GM21528 (cell line): Measurements from ENCODE around the gene KCNN3.

Source experiments
- ATAC-seq: cut with Tn5 transposase; IDR thresholded peaks from one replicate; pipeline ENCODE4 v1.9.1; 2021; ENCODE audit warnings: mild to moderate bottlenecking, moderate library complexity; ENCODE audit not compliant: unreplicated experiment, low FRiP score

KCNN3 gene

DNA sequence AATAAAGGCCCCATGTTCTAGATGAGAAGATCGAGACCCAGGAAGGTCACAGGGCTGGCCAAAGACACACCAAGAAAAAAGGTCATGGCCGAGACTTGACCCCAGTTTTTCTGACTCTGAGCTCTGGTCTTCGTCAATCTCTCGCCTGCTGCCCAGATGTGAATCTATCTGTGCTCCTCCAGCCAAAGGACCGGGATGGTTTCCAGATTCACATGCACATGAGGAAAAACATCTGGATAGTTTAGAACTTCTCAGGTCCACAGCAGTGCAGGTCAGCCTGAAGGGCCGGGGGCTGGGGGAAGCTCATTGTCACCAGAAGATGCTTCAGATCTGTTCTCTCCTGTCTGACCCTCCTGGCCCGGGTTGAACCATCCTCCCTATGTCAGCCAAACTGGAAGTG is 49.0 kb downstream of the KCNN3 start:
- no peak for ATAC-seq

DNA sequence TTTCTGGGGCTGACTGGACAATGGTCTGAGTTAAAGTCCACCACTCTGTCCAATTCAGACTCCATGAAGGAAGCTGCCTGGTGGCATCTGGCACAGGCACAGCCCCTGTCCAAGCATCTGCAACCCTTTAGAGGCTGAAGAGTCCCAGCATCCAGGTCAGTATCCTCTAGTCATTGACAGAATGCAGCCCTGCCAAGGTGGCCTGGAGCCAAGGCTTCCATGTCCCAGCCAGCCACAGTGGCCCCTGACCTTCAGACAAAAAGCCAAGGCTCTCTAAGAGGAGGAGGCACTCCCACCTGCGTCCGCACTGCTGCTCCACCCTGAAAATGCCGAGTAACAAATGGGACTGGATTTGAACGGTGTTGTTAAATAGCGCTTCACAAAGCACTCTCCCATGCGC is 49.4 kb downstream of the KCNN3 start:
- no peak for ATAC-seq

DNA sequence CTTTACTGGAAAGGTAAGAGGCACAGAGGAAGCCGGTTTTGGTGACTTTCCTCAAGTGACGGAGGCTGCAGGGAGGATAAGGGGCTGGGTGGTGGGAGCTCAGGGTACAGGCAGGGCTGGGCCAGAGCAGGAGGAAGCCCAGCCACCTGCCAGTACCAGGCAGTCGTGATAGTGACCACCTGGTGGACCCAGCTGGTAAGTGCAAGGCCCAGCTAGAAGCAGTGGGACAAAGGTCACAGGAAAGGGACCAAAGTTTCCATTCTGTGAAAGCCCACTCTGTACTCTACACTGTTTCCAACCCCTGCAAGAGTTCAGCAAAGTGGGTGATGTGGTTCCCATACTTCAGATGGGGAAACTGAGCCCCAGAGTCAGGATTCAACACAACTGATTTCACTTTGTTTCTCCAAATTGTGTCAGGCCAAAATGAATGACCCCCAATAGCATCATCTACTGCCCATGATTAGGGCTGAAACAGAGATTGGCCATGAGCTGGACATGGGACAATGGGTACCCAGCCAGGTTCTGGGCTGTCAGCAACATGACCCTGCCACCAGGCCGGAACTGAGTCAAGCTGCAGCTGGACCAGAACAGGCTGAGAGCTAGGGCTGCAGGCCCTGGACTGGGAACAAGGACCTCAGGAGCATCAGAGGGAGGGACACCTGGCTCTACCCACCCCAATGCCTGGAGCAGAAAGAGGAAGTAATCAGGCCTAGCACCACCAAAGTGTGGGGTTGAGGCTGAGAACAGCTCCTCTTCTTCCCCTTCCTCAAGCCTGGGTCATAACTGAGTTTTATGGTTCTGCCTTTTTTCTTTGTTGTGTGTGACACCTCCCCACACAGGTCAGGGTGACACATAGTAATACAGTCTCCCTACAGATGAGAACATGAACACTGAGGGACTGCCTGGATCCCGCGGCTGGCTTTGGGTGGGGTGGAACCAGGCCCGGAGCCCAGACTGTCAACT is 50.2 kb downstream of the KCNN3 start:
- ATAC-seq = no peak

DNA sequence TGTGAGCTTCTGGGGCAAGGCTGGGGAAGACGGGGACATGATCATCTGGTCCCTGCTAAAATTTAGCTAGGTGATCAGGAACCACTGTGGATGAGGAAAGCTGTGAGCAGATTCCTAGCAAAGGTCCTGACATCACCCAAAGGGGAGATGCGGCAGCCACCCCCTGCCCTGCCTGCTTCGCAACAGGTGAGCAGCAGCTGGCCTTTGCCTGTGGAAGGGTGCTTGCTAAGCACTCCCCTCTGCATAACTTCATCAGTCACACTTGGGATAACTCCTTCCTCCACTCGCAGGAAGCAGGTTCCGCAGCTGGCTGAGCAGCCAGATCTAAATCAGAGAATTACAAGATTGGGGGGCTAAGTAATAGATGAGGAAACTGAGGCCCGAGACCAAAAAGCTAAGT is 51.2 kb downstream of the KCNN3 start:
- no peak for ATAC-seq

DNA sequence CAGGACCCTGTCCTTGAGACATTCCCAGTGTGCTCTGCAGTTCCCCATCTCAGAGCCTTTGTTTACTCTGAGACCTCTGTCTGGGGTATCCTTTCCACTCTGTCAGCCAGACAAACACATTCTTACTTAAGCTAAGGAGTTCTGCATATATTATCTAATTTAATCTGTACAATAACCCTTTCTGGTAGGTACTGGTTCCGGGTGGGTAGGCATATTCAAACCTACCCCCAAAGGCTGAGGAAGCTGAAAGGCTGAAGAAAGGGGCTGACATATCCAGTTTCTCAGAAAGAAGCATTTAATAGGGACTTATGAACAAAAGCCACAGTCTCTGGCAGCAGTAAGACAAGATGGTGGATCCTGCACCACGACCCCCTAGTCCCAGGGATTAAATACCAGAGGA is 53.1 kb downstream of the KCNN3 start:
- ATAC-seq = no peak

DNA sequence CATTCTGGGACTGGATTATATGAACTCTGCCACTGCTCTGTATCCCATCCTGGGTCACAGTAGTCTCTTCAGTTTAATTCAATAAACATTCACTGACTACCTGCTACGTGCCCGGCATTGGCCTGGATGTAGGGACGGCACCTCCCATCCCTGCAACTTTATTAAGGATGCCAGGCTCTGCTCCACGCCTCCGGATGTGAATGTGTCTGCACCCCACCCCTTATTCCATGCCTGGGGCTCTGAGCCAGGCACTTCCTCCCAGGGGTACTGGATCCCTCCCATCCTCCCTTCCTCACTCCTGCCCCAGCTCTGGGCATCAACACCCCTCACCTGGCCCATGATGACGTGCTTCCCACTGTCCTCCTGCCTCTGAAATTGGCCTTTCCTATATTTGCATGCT is 53.7 kb downstream of the KCNN3 start:
- ATAC-seq = no peak

DNA sequence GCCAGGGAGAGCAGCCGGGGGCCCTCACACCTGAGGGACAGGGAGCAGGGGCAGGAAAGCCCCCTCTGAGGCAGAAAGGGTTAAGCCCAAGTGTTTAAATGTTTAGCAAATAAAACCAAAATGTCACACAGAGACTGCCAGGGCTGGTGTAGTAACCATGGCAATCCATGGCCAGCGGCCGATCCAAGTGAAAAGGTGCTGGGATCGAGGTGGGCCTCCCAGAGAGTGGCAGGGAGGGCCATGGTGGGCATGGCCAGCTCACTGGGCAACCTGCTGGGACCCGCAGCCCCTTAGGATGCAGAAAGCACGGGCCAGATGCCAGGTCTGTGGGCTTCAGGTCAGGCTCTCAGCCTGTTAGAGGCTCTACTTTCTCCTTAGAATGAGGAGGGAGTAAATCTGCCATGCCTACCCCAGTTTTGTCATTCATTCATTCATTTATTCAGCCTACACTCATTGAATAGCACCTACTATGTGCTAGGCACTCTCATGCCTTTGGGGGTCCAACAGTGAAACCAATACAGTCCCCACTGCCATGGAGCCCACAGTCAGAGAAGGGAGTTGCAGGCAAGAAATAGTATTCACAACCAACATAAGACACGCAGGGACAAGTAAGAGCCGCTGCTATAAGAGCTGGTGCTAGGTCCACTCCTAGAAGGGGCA is 56.1 kb downstream of the KCNN3 start:
- ATAC-seq = no peak

DNA sequence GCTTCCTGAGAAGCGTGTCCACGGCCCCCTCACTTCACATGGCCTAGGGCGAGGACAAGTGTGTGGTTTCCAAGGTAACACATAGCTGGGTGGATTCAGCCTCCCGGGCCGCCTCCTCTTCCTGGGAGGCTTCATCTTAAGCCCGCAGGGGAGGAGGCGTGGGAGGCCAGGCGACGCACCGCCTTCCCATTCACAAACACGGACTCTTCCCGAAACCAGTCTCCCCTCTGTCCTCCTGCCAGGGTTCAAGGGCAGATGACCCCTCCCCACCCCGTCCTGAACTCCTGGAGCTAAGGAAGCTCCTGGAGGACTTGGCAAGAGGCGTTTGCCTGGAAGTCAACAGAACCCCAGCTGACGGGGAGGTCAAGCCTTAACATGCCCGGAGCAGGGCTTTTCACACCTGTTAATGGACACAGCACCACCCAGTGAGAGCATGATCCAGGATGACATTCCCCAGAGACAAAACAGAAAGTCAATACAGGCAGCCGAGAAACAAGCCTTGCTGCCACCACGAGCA is 56.7 kb downstream of the KCNN3 start:
- ATAC-seq = no peak

DNA sequence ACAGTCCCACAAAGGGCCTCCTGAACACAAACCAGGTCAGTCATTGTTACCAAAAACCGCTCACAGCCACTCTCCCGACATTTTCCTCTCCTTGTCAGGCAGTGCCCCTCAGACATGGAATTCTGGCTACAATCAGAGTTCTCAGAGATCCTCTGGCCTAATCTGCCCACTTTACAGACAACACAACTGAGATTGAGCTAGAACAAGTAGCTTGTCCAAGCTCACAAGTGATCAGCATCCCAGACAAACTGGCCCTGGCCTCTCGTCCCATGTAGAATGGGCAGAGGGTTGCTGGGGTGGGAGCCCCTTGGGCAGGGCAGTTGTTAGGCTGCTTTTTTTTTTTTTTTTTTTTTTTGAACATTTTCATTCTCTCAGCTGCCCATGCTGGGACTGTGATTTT is 57.2 kb downstream of the KCNN3 start:
- ATAC-seq = no peak

DNA sequence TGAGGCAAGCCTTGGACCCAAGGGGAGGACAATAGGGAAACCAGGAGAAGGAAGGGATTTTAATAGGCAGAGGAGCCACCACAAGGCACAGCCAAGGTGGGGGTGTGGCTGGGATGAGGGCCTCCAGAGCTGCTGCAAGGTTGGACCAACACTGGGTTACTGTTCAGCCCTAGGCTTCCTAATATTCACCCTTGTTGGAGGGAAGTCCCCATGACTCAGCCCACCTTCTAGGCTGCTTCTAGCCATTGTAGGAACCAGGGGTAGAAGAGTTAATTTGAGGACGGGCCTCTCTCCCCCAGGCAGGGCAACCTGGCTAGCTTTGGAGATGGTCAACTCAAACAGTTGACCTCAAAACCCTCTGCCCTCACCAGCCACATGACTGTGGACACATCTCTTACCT is 59.5 kb downstream of the KCNN3 start:
- ATAC-seq = no peak

DNA sequence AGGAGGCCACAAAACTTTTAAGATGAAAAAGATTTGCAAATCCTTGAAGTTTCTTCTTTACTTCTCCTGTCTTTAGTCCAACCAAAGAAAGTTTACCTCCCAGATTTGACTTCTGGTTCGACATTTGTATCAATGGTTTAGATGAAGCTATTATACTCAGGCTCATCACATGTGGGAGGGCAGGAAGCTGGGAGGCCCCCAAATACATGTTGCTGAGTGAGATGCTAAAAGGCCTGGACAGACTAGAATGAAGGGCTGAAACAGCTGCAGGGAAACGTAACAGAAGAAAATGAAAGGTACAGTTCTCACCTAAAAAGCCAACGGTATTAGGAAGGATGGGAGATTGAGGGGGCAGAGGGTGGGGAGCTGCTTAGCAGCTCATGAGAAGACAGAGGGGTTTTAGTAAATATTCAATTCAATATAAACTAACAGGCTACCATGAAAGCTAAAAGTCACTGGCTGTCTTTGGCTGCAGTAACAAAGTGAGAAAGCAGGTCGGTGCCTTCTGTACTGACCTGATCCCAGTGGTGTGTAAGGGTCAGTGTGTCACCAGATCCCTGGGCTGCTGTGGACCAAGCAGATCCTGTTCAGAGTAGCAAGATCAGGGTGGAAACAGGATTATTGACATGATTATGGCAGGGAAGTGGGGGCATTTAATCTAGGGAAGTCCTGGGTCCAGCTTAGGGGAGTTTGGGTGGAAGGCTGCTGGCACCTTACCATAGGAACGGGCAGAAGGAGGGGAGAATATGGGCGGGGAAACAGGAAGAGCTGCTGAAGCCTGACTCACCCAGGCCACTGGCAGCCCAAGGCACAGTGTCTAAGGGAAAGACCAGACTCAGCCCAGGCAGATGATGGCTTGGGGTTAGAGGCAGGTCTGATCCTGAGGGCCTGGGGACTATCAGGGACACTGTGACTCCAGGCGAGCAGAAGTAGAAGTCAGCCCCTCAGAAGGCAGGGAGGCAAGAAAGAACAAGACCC is 60.4 kb downstream of the KCNN3 start:
- no peak for ATAC-seq

DNA sequence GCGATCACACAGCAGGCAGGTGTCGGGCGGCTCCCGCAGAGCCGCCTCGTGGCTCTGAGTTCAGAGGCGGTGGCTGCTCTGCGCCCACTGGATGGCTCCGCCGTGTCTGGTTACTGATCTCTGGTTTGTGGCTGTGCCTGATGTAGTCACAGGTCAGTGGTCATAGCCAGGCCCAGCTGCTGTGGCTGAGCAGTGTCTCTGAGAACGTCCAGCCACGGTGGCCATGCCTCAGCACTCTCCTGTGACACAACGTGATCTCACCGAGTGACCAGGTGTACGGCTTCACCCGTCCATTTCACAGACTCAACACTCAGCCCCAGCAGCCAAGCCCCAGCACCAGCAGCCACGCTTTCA is 61.2 kb downstream of the KCNN3 start:
- no peak for ATAC-seq

DNA sequence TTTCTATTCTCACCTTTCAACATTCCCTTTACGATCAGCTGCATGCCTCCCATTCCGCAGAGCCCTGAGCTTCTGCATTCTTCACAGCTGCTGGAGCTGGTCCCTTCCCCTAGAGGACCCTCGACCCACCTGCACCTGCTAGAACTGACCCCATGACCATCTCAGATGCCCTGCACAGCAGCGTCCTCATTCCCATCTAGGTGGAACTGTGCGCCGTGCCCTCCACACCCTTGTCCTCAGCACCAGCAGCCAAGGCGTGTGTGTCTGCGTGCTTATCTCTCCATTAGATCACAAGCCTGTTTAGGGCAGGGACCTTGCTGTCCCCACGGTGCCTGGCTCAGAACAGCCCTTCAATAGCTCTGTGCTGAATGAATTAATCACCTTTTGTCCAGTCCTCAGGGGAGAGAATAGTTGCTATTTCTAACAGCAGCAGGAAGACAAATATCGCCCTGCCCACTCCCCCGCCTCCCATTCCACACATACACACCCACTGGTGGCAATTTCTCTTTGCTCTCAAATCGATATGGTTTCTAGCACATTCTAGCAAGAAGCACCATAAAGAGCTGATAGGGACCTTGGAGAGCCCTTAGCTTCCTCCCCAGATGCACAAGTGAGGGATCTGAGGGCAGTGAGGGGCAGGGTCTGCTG is 61.7 kb downstream of the KCNN3 start:
- ATAC-seq = no peak

DNA sequence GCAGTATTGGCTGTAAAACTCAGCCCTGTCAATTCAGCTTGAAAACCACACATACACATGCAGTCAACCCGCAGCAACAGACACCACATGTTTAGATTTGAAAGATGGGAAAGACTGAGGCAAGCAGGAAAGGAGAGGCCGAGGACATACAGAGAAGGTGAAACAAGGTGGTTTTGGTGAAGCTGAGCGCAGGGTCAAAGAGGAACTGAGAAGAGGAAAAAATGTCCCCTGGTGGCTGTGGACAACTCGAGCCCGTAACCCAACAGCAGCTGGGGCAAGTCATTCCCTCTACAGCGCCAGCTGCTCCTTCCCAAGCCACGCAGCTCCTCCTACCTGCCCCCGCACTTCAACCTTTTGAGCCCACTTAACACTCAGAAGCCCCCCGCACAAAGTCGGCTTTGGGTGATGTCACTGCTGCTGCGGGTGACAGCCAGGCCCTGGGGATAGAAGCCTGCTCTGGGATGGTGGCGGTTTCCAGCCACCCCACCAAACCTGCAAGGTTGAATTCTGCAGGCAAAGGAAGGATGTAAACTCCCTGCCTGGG is 63.0 kb downstream of the KCNN3 start:
- ATAC-seq = no peak

DNA sequence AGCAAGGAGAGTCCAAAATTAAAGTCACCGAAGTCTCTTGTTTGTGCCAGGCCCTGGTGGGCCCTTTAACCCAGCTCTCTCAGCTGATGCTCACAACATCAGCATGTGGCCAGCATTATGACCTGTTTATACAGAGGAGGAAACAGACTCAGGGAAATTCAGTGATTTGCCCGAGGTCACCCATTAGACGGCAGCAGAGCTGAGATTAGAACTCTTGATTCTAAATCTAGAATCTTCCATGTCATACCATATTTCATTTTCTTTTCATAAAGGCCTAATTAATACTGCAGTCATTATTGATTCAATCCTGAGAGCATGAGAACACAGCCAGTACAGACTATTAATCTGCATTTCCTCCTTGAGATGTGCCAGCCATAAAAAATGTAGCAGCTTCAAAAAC is 63.7 kb downstream of the KCNN3 start:
- ATAC-seq = no peak

DNA sequence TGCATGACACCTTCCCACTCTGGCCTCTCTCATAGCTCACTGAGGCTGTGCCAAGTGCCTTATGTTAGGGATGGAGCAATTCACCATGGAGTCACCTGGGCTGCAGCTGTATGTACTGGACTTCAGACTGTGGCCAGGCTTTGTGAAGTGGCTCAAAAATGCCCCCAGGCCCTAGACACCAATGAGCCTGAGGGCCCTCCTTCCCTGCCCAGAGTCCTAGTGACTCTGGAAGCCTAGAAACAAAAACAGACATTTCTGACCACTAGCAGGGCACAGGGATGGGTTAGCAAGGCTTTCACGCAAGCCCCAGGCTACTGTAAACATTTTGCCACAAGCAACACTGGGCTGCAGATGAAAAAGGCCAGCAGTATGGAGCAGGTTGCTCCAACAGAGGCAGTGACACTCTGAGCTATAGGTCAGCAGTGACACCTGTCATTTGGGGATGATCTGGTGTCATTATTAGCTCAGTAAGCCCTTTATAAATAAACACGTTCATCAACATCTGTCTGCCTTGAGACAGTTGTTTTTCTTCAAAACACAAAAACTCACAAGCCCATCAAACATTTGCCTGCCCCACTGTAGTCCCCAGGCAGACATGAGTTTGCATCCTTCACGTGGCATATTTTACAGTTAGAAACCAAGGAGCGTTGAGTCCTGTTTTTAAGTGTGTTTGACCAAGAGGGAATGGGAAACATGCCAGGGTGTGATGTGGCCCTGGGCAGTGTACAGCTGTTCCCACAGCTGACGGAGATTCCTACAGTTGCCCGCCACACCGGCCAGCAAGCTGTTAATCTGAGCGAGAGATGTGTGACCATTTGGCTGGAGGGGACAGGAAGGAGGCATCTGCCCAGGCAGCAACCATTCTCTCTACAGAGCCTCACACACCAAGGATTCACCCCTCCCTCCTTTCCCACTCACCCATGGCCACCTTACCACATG is 66.8 kb downstream of the KCNN3 start:
- ATAC-seq = no peak

DNA sequence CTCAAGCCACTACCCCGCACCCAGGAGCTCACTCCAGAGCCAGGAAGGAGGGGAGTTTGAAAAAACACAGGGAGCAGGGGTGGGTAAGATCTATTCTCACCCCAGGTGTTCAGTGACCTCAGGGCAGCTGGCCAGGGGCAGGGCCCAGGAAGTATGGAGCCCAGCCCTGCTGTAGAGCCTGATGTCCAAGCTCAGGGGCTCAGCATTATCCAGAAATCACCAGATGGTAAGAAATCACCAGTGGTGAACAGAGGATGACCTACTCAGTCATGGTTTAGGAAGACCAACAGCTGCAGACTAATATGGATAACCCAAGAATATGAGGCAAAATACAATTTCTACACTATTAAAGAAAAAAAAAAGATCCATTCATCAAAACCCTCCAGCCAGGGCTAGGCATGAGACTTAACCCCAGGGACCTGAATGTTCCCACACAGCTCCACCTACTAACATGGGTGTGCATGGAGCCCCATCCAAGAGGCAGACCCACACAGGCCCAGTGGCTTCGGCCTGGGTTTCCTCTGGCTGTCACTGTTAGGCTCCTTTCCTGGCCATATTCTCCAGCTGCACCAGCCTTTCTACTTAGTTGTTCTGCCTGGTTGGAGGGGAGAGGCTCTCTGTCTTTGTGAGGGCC is 67.6 kb downstream of the KCNN3 start:
- ATAC-seq = no peak

DNA sequence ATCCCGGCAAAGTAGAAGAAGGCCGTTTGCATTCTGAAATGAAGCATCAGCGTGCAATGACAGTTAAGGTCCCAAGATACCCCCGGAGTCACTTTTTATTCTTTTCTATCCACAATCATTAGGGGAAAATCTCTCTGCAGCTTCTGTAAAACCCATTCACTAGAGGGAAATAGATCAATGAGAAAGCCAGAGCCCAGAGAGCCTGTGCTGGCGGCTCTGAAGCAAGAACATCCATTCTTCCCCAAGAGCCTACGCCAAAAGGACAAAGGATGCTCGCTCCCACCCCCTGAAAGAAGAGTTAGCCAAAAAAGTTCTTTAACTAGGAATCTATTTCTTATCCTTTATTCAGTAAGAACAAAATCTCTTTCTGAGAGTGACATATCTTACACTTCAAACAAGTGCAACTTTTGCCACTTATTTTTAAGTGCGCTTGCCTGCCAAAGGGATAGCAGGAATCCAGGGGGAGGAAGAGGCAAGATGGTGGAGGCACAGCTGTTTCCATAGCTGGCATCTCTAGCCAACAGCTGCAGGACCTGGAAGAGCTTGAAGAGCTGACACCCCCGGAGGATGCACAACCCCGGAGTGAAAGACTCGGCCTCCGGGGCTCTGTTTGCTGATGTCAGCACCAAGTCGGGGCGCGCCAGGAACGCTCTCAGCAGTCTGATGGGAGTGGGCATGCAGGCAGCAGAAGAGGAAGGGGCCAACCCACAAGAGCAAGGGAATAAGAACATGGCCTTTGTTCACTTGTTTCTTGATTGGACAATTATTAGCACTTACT is 68.7 kb downstream of the KCNN3 start:
- no peak for ATAC-seq
